ENCODE measurements around the gene CLIC4. TPM values are rescaled to one million over a fixed set of nuclear protein-coding genes. Genes with fewer than 3 reads are reported as not detected.

CLIC4 gene
- total and polyA plus RNA-seq, 9 of the 15 experiments (the other 6 are each of a cell fraction or from before 2014, with no cell fraction given) = 16.0 to 67.5 (median 38.4) TPM

- H3K27me3 ChIP-seq (ENCODE audit: control insufficient read depth in 2 of 2, insufficient read depth in 2 of 2, low read length in 2 of 2) = no peaks in the 10 kb centered on the region
- H3K9me1 ChIP-seq (ENCODE audit: control insufficient read depth, insufficient read depth, low read length) = no peaks in the 10 kb centered on the region
- H2AFZ ChIP-seq (ENCODE audit: low read depth, low read length) = peak overlapping the region; percentile 96
- 45% methylated on average over 16 of the region's 16 CpGs for WGBS (ENCODE audit: insufficient coverage, low coverage, missing lambda C conversion rate)
- peak overlapping the region; percentile 24 to 72; a peak in 3 of 4 replicates for H3K9ac ChIP-seq (ENCODE audit: insufficient read depth in 1 of 2, low read depth in 2 of 2, low read length in 2 of 2)
- CTCF ChIA-PET (ENCODE audit: low intra/inter-chr PET ratio) = no interaction called here
- BruUV-seq (replicated peaks) = no TSS peak
- H4K20me1 ChIP-seq (replicated peaks; ENCODE audit: control insufficient read depth, insufficient read depth, low read length) = no peaks in the 10 kb centered on the region
- no peaks in the 10 kb centered on the region for H3K36me3 ChIP-seq (ENCODE audit: control insufficient read depth, insufficient read depth, low read length)
- DNase-seq (ENCODE audit: extremely low read depth in 1 of 4, low spot score in 3 of 4) (peak in 1 of 4 experiments; percentile 54), FAIRE-seq (peak; percentile 44), ATAC-seq (peak; percentile 69)
- peaks cover 14 to 17% of the 10 kb centered on the region in 2 experiments for H3K4me1 ChIP-seq (replicated peaks in 1 of 2; ENCODE audit: control insufficient read depth in 2 of 2, insufficient read depth in 2 of 2, low read length in 2 of 2)
- peak overlapping the region; percentile 67 for H3K27ac ChIP-seq (ENCODE audit: extremely low read depth, low read depth, low read length)
- H3K79me2 ChIP-seq (ENCODE audit: control insufficient read depth, insufficient read depth, low read length) = no peaks in the 10 kb centered on the region
- no peaks in the 10 kb centered on the region for H3K9me3 ChIP-seq (replicated peaks; ENCODE audit: control insufficient read depth, insufficient read depth, low read depth, low read length)
- POLR2A ChIA-PET = interaction anchor here (6.3 kb wide), 1 partner anchor 10 kb away, joined by 44 read pairs; the partner anchor contains the start of gene CLIC4
- no peak overlapping the region for H3K4me3 ChIP-seq
- peak overlapping the region; percentile 73 for H3K4me2 ChIP-seq (ENCODE audit: insufficient read depth, low read length)
- in situ Hi-C loops (cut with MboI) = no loop called here
- intact Hi-C loops (cut with micrococcal nuclease) = no loop called here
- no peak for TF ChIP-seq TRIM25 (IDR thresholded peaks at IDR 0.05; ENCODE audit: borderline replicate concordance)
- TF ChIP-seq PURB (CRISPR knock-in tag; IDR thresholded peaks at IDR 0.05; ENCODE audit: low read depth) = no peak
- peak; percentile 41 for TF ChIP-seq CBFA2T3 (IDR thresholded peaks at IDR 0.05)
- no peak for TF ChIP-seq TGIF2 (CRISPR knock-in tag; IDR thresholded peaks at IDR 0.05)
- TF ChIP-seq THAP7 (CRISPR knock-in tag; IDR thresholded peaks at IDR 0.05) = no peak
- no peak for TF ChIP-seq ETS2 (tag; IDR thresholded peaks at IDR 0.05; ENCODE audit: borderline replicate concordance, poor library complexity, severe bottlenecking)
- TF ChIP-seq PHTF2 (CRISPR knock-in tag; IDR thresholded peaks at IDR 0.05) = no peak
- TF ChIP-seq MAZ (CRISPR knock-in tag; conservative IDR thresholded peaks at IDR 0.05 in 1 of 2, IDR thresholded peaks at IDR 0.05 in 1 of 2) = no peak
- TF ChIP-seq ZNF318 (IDR thresholded peaks at IDR 0.05; ENCODE audit: borderline replicate concordance in 1 of 2, low read depth in 1 of 2) = no peak
Observed at GRCh38 chr1:24735509-24736375, 9.5 kb upstream of the CLIC4 start.

All from K562 (cell line).